CD4-positive, alpha-beta T cell treated with Interleukin-4 for 4 hours (primary cell): ENCODE results near the gene PACSIN2.

Experiments used
- DNase-seq: peaks from one replicate; pipeline ENCODE4 v3.0.0-alpha.2; 2020

The PACSIN2 gene

DNA sequence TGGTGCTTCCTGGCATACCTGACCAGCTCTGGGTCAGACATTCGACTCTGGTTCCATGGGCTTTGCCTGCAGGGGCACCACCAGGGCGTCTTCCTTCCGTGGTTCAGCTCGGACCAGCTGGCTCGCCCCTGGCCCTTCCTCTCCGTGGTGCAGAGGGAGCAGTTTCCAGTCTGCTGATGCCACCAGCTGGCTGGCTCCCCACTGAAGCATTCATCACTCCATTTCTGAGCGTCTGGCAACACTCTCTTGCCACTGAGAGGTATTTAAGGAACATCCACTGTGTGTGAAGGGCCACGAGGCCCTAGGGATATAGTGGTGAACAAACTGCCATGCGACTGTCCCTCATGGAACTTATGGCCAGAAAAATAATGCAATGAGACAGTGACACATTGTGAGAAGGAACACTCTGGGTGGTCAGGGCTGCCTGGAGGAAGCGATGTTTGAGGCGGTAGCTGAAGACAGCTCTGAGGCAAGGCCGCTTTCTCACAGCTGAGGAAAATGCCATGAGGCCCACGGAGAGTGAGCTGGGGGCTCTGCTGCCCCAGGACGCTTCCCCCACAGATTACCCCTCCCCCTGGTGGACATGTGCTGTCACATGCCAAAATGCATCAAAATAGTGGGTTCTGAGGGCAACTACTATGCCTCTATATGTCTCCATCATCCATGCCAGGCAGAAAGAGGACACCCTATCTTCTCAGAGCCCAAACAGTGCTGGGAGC is 113.0 kb downstream of the PACSIN2 start:
- DNase-seq, result no peak

DNA sequence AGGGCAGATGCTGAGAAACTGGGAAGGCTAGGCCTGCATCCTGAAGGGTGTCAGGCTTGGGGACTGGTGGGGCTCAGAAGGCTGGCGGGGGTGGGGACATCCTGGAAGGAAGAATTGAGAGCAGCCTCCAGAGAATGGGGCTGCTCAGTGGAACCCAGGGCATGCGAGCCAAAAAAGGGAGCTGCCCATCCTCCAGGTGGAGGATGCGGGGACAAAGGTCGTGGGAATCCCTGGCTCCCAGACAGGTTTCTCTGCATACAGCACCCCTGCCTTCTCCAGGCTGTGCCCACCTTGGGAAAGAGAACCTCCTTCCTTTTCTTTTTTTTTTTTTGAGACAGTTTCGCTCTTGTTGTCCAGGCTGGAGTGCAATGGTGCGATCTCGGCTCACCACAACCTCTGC is 117.0 kb downstream of the PACSIN2 start:
- DNase-seq, result no peak

DNA sequence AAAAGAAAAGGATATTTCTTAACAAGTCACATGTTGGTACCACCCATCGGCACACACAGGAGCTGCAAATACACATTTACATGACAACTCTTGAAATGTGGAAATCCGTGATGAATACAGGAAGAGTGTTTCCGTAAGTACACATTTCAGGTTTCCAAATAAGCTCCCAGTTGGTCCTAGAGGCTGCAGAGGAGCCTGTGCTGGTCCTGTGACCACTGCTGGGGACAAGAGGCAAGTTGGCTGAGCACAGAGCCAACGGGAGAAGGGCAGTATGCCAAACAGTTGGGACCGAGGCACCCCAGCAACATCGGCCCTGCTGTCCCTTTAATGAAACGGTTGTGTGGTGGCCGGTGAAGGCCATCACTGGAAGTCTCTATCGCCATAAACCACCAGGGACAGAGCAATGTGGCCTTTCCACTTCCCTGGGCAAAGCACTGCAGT is 119.4 kb downstream of the PACSIN2 start:
- DNase-seq, result no peak

DNA sequence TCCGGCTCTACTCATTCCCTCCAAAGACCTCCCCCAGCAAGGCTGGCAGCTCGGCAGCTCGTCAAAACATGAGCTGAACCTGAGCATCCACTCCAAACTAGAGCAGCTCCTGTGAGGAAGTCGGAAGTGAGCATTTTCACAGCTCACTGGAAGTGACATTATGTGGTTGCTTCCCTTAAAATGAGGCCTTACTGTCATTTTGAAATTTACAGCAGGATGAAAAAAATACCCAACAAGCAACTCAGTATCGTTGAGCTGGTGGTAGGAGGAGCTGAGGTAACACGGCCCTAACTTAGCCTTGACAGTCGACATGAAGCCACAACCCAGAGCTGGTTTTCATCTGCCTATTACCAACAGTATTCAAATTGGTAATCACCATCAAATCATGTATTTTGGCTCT is 119.9 kb downstream of the PACSIN2 start:
- DNase-seq, result peak; percentile 33

DNA sequence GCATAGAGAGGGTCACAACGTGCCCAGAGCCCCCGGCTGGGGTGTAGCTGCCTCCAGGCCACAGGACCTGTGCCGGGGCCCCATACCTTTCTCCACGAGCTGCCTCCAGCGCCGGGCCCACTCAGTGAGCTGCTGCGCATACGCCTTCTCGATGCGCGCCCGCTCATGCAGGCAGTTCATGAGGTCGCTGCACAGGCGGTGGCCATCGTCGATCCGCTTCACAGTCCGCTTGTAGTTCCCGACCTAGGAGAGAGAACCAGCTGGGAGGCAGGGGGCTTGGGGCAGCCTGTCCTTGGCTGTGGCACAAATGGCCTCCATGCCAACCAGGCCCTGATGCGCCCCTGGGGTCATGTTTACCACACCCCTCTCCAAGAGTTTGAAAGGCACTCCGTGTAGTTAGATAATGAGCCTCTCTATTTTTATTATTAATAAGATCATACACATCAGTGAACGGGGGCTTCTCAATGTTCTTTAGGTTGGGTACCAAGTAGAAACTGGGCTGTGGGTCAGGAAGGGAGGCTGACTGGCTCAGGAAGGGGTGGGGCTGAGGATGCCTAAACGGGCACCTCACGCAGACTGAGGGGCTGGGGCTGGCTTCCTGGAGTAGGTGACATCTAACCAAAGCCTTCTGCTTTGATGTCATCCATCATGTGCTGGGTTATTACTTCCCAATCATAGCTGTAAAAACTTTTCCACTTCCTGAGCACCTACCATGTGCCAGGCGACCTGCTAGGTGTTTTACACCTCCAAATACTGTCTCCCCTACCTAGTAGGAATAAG is 121.4 kb downstream of the PACSIN2 start:
- peak; percentile 17 for DNase-seq

DNA sequence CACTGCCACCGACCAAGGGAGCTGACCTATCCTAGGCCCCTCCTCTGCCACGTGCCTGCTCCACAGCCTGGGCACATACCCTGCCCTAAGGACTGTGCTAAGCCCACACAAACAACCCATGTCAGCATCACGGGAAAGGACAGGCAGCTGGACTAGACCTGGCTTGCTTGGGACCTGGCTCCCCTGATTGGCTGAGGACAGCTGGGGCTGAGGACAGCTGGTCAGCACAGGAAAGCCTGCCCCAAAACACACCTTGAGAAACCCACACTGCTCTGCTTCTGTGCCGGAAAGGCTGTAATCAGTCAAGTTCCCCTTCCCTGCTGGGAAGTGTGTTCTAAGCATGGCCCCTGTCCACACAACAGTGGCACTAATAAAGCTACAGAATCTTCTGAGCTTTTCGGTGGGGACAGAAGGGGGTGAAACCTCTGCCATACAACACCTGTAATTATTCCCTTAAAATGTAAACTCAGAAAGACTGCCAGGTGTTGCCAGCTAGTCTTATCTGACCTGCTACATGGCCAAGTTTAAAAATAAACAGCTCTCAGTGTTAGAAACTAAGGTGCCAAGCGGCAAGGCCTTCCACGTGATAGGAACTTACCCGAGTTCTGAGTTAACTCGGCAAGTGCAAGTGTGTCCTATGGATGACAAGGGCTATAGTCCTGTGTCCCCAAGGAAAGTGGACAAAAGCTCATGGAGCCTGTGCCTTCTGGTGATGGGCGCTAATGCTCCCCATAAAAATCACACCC is 122.2 kb downstream of the PACSIN2 start:
- no peak for DNase-seq

DNA sequence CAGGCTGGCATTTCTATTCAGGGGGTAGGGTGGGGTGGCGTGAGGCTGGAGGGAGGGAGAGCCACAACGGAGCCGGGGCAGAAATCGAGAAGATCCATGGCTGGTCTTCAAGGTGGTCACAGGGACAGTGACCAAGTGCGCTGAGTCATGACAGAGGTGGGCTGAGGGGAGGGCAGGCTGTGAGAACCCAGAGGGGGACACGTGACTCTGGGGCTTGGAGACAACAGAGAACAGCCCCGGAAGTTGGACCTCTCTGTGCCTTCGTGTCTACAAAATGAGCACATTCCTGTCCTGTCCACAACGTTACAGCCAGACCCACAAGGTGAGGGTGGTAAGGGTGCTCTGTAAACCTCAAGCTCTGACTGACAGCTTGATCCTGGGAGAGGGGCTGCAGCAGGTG is 122.8 kb downstream of the PACSIN2 start:
- DNase-seq, result no peak

DNA sequence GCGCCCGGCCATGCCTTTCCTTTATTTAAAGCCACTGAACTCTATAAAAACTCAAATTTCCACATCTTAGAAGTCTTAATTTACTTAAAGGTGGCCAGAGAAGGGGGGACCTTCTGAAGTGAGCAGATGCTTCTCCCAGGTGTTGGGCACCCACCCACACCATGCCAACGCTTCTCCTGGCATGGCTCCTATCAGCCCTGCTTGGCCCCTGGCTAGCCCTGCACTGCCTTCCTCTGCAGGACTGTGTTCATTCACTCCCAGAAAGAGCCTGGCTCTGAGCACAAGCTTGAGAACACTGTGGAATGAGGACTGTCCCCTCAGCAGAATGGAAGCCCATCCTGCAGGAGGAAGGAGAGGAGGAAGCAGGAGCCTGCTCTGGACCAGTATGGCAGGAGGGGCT is 123.3 kb downstream of the PACSIN2 start:
- DNase-seq, result no peak

DNA sequence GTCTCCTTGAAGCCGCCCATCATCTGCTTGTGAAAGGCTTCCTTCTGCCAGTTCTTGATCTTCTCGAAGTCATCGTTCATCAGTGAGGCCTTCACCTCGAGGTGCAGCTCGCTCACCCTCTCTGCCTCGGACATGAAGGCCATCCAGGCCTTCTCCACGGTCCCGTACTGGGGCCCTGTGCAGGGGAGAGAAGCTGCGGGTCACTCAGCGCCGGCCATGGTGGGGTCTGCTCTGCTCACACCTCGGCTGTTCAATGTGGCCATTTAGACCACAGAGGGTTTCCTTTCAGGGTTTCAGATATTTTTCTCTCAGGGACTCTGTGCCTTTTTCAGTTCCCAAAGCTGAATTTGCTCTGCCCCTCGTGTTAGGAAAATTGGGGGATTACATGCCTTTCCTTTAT is 123.9 kb downstream of the PACSIN2 start:
- no peak for DNase-seq

DNA sequence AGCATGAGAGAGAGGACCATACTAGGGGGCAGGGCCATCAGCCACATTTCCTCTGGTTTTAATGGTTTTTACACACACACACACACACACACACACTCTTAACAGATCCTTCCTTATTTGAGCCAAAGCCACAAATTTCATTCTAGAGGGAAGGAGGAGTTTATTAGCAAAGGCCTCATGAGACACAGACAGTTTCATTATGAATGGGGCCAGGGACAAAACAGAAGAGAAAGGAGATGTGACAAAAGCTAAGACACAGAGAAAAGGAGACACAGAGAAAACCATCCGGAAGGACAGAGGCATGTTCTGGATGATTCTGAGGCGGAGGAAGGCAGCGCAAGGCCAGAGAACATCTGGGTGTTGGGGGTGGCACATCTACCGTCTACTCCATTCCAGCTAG is 125.6 kb downstream of the PACSIN2 start:
- peak; percentile 18 for DNase-seq

DNA sequence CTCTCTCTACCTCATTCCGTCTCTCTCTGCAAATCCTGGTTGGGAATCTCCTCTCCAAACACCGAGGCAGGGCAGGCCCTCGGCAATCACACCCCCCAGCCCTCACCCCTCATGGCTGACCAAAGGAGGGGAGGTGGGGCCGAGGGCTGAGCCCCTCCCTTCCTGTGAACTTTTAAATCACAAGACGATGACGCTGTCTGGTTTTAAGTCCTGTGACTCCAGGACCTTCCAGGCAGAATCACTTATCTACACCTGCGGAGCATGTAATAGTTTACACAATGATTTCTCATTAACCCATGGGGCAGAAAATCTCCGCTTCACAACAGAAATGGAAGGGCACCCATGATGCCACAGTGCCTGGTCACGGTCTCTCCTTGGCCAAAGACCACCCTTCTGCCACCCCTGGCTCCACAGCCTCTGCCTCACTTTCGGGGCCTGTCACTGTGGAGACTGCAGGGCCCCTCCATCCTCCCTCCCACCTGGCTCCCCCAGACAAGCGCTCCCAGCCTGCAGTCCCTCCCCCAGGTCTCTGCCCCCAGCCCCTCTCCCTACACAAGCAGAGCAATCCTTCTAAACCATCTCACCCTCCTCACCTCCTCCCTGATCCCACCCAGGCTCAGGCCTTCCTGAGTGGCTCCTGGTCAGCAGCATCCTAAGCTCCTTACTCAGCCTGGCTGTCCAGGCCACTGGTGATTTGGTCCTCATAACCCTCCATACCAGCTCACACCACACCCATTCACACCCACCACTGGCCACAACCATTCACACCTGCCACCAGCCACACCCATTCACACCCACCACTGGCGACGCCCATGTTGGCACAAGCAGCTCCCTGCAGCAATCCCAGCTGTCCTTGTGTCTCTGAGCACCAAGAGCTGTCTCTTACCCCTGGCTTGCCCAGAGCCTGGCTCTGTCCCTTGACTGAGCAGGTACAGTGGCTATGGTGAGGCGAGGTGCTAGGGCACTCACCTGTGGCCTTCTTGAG is 127.1 kb downstream of the PACSIN2 start:
- DNase-seq, result no peak

DNA sequence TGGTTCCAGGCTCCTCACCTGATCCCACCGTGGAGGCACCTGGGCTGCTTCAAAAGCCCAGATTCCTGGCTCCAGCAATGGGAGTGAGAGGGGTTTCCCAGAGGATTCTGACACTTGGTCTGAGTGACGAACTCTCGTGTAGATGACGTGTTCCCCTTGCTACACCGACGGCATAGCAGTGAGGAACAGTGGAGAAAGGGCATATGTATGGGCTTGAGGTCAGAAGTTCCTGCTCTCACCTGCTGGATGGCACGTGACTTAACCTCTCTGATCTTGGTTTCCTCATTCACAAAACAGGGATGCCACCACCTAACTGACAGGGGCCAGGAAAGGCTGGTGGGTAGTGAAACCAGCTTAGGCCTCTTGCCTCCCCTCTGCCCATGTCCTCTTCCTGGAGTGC is 127.8 kb downstream of the PACSIN2 start:
- DNase-seq, result no peak

DNA sequence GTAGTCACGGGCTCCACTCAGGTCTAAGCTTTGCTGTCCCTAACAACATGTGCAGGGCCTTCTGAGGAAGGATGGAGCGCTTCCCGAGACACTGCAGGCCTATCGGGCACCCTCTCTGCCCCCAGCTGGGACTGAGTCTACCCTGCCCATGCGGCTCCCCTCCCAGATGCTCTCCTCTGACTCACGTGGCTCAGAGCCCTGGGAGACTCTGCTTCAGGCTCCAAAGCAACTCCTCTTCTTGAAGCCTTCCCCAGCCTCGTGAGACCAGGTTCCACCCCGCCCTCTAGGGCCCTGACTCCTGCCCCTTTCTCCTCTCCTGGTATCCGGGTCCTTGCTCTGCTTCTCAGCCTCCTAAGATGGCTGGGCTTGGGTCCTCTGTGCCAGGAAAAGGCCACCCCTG is 129.5 kb downstream of the PACSIN2 start:
- DNase-seq, result no peak

DNA sequence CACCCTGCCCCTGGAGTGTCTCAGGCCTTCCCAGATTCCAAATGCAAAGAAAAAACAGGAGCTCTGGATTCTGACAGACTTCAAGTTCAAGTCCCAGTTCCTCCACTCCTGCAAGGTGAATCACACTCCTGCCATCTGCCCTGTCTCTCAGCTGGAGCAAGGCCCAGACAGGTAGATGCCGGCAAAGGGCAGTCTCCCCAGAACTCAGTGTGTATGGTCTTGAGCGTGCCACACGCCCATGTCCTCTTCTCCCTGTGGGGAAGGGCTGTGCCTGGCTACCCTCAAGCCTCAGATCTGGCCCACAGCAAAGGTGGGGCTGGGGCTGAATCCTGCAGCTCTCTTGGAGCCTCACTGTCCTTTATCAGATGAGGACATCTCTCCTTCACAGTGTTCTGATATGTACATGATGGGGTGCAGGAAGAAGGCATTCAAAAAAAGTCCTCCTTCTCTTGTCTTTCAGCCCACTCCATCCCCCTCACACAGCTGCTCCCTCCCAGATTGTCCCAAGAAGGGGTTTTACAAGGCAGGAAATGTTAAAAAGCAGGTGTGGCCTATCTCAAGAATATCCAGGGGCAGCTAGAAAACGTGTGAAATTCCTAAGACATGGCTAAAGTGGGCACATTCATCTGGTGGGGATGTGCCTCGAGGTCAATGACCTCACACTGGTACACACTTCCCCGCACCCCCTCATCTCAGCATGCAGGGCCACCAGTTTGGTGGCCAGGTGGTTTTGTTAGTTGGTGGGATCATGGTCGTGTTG is 130.2 kb downstream of the PACSIN2 start:
- DNase-seq, result no peak

DNA sequence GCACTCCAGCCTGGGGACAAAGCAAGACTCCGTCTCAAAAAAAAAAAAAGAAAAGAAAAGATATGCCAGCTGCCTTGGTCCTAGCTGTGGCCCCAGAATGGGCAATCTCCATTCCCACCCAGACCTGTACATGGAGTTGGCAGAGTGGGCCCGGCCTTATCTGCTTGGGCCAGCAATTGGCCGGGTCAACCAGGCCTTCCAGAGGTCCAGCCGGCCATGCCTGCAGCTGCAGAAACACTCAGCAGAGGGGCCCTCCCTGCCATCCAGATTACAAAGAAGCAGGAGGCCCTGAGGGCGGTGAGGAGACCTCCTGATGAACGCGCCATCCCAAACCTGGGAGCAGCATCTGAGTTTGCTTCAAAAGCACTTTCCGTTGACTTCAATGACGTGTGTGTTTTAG is 131.0 kb downstream of the PACSIN2 start:
- no peak for DNase-seq

DNA sequence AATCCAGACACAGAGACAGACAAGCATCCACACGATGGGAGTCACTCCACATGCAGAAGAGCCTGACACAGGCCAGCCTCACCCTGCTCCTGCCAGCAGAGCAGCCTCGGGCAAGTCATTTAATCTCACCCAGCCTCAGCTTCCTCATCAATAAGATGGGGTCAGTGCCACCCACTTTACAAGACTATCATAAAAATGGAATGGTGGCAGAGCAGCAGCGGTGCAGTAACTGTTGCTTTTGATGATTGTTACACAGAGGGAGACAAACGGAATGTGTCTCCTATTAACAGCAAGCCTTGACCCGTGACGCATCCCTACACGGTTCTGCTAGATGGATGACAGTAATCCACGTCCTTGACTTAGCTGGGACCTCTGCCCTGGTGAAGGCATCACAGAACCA is 131.8 kb downstream of the PACSIN2 start:
- no peak for DNase-seq

DNA sequence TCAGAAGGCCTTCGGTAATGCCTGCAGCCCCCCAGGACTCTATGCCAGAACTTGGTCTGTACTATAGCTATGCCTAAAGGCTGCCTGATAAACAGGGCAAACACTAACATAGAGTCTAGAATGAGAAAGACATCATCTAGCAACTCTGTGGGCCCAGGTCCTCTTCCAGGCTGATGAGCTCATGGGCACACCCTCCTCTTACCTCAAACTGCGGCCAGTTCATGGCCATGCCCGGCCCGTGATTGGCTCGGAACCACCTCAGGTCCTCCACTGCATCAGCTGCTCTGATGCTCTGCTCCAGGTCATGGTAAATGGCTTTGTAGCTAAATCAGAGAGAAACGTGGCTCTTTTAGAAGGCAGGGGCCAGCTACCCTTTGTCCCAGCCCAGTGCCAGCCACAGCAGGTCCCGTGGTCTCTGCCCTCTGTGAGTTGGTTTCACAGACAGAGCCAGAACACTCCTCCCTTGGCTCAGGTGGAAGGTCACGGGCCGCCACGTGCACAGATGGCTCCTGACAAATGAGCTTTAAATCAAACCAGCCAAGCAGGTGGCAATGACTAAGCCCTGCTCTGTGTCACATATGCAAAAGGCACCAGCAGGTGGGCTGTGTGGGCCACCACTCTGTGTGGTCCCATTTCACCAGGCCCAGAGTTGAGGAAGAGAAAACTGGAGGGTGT is 132.8 kb downstream of the PACSIN2 start:
- no peak for DNase-seq

DNA sequence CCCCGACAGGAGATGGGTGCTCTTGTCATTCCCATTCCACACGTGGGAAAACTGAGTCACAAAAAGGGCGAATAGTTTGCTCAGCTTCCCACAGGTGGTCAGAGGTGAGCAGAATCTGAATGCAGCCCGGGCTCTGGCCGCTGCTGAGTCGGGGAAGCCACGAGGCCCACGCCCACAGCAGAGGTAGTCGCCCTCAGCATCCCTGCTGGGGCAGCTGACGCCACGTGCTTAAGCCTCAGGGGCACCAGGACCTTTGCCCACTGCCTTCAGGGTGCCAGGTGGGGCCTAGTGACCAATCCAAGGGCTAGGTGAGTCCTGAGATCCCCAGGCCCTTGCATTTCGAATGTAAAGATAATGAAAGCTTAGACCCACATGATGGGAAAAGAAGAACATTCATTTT is 133.7 kb downstream of the PACSIN2 start:
- DNase-seq, result no peak

DNA sequence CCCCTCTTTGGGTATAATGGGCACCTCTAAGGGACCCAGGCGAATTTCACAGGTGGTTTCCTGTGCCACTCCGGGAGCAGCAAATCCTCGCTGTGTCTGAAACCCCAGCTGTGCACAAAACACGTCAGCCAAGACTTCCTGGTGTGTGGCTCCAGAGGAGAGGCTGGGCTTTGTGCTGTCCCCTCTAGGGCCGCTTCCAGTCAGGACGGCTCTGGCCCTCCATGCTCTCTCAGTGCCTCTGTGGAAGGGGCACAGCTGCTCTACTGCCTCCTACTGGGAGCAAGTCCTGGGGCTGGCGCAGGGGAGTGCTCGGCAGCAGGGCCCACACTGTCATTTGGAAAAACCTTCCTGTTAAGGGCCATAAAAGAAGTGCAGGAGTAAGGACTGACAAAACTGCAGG is 134.1 kb downstream of the PACSIN2 start:
- no peak for DNase-seq

DNA sequence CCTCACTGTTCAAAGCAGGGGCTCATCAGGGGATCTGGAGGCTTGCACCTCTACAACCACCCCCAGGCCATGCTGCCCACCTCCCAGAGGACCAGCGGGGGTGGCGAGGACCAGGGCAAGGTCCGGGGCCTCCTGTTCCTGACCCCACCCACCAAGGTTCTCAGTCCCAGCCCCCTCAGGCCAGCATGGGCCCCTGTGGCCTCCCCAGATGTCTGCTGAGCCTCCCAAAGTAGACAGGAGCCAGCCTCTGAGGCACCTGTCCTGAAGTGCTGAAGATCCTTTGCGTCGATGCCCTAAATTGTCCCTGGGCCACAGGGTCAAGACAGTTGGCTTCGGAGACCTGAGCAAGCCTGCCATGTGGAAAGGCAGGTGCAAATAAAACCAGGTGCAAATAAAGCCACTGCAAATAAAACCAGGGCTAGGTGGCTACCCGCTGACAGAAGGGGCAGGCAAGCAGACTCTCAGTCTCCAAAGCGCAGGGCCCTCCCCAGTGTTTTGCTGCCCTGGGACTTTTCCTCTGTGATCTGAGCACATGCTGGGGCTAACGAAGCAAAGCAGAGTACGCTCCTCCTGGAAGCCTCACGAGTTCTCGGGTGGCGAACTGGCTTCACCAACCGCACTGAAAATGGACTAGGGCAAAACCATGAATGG is 135.5 kb downstream of the PACSIN2 start:
- no peak for DNase-seq
